A673 (cell line): Measurements from ENCODE around the gene STARD13.

Experiments used
- CTCF ChIP-seq: fragments of 300-800, 200-600 bp; sonication (generic); conservative IDR thresholded peaks from 2 replicates; pipeline ENCODE4 v1.5.1; 2017; ENCODE audit warnings: low read depth, mild to moderate bottlenecking, antibody characterized with exemption, low read length, moderate library complexity, mixed read lengths
- EZH2 ChIP-seq: fragments of 200-600 bp; sonication (generic); IDR thresholded peaks from 2 replicates; pipeline ENCODE4 v1.6.1; 2017; ENCODE audit warnings: borderline replicate concordance, low read depth, mild to moderate bottlenecking, mixed read lengths, antibody characterized with exemption, low read length; ENCODE audit not compliant: poor library complexity, severe bottlenecking

GRCh38 chr13:33144358-33144784 is 141.2 kb downstream of the STARD13 start:
- TF ChIP-seq CTCF (no peak), EZH2 (no peak)
